HepG2 (cell line): Measurements from ENCODE around the gene SUSD6. TPM values are rescaled to one million over a fixed set of nuclear protein-coding genes. Genes with fewer than 3 reads are reported as not detected.
A peak's percentile ranks its signal among the peaks of the same experiment; 100 is the strongest.

Source experiments
- EP300 ChIP-seq, 3 experiments: sonication (generic) in 1 of 3; formaldehyde crosslinking in 1 of 3; IDR thresholded peaks; 2 replicates each; pipeline versions ENCODE4 v1.5.1 to v1.6.1; 2011 to 2020; ENCODE audit warnings: low read depth in 2 of 3, low read length in 2 of 3, borderline replicate concordance in 1 of 3, improper control_type of control experiment in 1 of 3, mild to moderate bottlenecking in 1 of 3, missing genetic modification reagents in 1 of 3, moderate library complexity in 1 of 3
- NKX3-1 ChIP-seq: sonication (generic); formaldehyde crosslinking; IDR thresholded peaks from 2 replicates; pipeline ENCODE4 v1.5.0; 2020; ENCODE audit warnings: missing genetic modification reagents
- RXRB ChIP-seq: IDR thresholded peaks from 2 replicates; pipeline ENCODE4 v1.6.1; 2016; ENCODE audit warnings: borderline replicate concordance, missing genetic modification reagents, missing compliant biosample characterization
- ZNF775 ChIP-seq: sonication (generic); formaldehyde crosslinking; IDR thresholded peaks from 2 replicates; pipeline ENCODE4 v1.4.0; 2020; ENCODE audit warnings: missing genetic modification reagents, mild to moderate bottlenecking, moderate library complexity, borderline replicate concordance
- polyA plus RNA-seq, 8 experiments: library from polyadenylated mRNA; depleted of rRNA in 3 of 8; stranded (reverse) in 7 of 8; unstranded in 1 of 8; fragments of >200 nt; fragmentation: Illumina TruSeq in 4 of 8; extraction: Trizol in 4 of 8; gene quantifications; 2 replicates each; pipeline versions ENCODE4 v1.2.1 to v1.2.3, GENCODE V29; 2011 to 2016; ENCODE audit warnings: low read depth in 4 of 8, missing spikeins in 1 of 8, mixed read lengths in 1 of 8; ENCODE audit not compliant: insufficient read depth in 1 of 8
- total RNA-seq, 5 experiments: library from RNA; depleted of rRNA; stranded (reverse); fragments of >200 nt; fragmentation: Illumina TruSeq; extraction: Trizol; gene quantifications; 2 replicates each; pipeline ENCODE4 v1.2.3, GENCODE V29; 2016; ENCODE audit warnings: low read depth in 1 of 5
- TF ChIP-seq, protein P1 (sequence below): IDR thresholded peaks from 2 replicates; pipeline ENCODE4 v1.6.1; 2016; ENCODE audit warnings: low read depth, control low read depth
- TF ChIP-seq, protein P2 (sequence below): IDR thresholded peaks from 2 replicates; pipeline ENCODE4 v1.6.1; 2012; ENCODE audit warnings: low read length, improper control_type of control experiment
- TF ChIP-seq, protein P3 (sequence below): IDR thresholded peaks from 2 replicates; pipeline ENCODE4 v1.4.0; 2020; ENCODE audit warnings: mild to moderate bottlenecking, missing genetic modification reagents
- TF ChIP-seq, protein P4 (sequence below): sonication (generic); formaldehyde crosslinking; IDR thresholded peaks from 2 replicates; pipeline ENCODE4 v1.4.0; 2020; ENCODE audit warnings: mild to moderate bottlenecking, missing genetic modification reagents

The SUSD6 gene
- total and polyA plus RNA-seq, 2 of the 13 experiments (the other 11 are each of a cell fraction or from before 2014, with no cell fraction given) = 7.2 to 7.4 TPM

DNA sequence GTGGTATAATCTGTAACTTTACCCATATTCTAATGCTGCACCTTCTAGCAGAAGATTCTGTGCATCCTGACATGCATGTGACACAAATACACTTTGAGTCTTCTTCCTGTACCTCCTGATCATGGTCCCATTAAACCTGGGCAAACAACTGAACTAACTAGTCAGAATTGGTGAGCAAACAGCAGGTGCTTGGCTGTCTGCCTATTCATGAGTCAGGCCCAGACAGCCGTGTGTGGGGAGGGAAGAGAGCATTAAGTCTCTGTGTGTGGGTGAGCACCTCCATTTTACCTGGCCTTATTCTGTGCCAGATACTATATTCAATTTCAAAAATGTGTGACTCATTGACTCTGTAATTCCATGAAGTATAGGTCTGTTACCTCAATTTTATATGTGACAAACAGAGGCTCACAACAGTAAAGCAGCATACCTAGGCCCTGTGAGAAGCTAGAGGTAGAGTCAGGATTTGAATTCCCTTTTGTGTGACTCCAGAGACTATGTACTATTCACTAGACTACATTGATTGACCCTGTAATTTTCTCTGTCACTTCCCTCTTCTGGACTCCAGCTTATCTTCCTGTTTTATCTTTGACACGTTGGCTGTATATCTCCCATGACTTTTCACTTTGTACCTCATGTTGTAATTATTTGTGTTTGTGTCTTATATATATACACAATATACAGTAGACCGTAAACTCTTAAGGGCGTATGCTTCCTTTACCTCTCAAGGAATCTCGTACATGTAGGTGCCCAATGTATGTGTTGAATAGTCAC is 32.2 kb downstream of the SUSD6 start (continued):
- TF ChIP-seq, protein P1, sequence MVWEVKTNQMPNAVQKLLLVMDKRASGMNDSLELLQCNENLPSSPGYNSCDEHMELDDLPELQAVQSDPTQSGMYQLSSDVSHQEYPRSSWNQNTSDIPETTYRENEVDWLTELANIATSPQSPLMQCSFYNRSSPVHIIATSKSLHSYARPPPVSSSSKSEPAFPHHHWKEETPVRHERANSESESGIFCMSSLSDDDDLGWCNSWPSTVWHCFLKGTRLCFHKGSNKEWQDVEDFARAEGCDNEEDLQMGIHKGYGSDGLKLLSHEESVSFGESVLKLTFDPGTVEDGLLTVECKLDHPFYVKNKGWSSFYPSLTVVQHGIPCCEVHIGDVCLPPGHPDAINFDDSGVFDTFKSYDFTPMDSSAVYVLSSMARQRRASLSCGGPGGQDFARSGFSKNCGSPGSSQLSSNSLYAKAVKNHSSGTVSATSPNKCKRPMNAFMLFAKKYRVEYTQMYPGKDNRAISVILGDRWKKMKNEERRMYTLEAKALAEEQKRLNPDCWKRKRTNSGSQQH (CRISPR knock-in tag) = 0 out of 2 replicates have a peak, but pooled peaks have one; percentile 32
- TF ChIP-seq, protein P2, sequence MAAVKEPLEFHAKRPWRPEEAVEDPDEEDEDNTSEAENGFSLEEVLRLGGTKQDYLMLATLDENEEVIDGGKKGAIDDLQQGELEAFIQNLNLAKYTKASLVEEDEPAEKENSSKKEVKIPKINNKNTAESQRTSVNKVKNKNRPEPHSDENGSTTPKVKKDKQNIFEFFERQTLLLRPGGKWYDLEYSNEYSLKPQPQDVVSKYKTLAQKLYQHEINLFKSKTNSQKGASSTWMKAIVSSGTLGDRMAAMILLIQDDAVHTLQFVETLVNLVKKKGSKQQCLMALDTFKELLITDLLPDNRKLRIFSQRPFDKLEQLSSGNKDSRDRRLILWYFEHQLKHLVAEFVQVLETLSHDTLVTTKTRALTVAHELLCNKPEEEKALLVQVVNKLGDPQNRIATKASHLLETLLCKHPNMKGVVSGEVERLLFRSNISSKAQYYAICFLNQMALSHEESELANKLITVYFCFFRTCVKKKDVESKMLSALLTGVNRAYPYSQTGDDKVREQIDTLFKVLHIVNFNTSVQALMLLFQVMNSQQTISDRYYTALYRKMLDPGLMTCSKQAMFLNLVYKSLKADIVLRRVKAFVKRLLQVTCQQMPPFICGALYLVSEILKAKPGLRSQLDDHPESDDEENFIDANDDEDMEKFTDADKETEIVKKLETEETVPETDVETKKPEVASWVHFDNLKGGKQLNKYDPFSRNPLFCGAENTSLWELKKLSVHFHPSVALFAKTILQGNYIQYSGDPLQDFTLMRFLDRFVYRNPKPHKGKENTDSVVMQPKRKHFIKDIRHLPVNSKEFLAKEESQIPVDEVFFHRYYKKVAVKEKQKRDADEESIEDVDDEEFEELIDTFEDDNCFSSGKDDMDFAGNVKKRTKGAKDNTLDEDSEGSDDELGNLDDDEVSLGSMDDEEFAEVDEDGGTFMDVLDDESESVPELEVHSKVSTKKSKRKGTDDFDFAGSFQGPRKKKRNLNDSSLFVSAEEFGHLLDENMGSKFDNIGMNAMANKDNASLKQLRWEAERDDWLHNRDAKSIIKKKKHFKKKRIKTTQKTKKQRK = no peak
- TF ChIP-seq ZNF775 (CRISPR knock-in tag) = no peak
- TF ChIP-seq RXRB (CRISPR knock-in tag) = 0 out of 2 replicates have a peak, but pooled peaks have one; percentile 41
- TF ChIP-seq EP300 (IDR thresholded peaks at IDR 0.05; ENCODE audit: low read depth in 2 of 2, low read length in 2 of 2) = peak in 1 of 2 experiments; percentile 39; a peak in 1 of 4 replicates
- no peak for TF ChIP-seq EP300 (CRISPR knock-in tag; IDR thresholded peaks at IDR 0.05; ENCODE audit: borderline replicate concordance)
- TF ChIP-seq, protein P3, sequence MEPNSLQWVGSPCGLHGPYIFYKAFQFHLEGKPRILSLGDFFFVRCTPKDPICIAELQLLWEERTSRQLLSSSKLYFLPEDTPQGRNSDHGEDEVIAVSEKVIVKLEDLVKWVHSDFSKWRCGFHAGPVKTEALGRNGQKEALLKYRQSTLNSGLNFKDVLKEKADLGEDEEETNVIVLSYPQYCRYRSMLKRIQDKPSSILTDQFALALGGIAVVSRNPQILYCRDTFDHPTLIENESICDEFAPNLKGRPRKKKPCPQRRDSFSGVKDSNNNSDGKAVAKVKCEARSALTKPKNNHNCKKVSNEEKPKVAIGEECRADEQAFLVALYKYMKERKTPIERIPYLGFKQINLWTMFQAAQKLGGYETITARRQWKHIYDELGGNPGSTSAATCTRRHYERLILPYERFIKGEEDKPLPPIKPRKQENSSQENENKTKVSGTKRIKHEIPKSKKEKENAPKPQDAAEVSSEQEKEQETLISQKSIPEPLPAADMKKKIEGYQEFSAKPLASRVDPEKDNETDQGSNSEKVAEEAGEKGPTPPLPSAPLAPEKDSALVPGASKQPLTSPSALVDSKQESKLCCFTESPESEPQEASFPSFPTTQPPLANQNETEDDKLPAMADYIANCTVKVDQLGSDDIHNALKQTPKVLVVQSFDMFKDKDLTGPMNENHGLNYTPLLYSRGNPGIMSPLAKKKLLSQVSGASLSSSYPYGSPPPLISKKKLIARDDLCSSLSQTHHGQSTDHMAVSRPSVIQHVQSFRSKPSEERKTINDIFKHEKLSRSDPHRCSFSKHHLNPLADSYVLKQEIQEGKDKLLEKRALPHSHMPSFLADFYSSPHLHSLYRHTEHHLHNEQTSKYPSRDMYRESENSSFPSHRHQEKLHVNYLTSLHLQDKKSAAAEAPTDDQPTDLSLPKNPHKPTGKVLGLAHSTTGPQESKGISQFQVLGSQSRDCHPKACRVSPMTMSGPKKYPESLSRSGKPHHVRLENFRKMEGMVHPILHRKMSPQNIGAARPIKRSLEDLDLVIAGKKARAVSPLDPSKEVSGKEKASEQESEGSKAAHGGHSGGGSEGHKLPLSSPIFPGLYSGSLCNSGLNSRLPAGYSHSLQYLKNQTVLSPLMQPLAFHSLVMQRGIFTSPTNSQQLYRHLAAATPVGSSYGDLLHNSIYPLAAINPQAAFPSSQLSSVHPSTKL (CRISPR knock-in tag) = peak; percentile 62
- TF ChIP-seq, protein P4, sequence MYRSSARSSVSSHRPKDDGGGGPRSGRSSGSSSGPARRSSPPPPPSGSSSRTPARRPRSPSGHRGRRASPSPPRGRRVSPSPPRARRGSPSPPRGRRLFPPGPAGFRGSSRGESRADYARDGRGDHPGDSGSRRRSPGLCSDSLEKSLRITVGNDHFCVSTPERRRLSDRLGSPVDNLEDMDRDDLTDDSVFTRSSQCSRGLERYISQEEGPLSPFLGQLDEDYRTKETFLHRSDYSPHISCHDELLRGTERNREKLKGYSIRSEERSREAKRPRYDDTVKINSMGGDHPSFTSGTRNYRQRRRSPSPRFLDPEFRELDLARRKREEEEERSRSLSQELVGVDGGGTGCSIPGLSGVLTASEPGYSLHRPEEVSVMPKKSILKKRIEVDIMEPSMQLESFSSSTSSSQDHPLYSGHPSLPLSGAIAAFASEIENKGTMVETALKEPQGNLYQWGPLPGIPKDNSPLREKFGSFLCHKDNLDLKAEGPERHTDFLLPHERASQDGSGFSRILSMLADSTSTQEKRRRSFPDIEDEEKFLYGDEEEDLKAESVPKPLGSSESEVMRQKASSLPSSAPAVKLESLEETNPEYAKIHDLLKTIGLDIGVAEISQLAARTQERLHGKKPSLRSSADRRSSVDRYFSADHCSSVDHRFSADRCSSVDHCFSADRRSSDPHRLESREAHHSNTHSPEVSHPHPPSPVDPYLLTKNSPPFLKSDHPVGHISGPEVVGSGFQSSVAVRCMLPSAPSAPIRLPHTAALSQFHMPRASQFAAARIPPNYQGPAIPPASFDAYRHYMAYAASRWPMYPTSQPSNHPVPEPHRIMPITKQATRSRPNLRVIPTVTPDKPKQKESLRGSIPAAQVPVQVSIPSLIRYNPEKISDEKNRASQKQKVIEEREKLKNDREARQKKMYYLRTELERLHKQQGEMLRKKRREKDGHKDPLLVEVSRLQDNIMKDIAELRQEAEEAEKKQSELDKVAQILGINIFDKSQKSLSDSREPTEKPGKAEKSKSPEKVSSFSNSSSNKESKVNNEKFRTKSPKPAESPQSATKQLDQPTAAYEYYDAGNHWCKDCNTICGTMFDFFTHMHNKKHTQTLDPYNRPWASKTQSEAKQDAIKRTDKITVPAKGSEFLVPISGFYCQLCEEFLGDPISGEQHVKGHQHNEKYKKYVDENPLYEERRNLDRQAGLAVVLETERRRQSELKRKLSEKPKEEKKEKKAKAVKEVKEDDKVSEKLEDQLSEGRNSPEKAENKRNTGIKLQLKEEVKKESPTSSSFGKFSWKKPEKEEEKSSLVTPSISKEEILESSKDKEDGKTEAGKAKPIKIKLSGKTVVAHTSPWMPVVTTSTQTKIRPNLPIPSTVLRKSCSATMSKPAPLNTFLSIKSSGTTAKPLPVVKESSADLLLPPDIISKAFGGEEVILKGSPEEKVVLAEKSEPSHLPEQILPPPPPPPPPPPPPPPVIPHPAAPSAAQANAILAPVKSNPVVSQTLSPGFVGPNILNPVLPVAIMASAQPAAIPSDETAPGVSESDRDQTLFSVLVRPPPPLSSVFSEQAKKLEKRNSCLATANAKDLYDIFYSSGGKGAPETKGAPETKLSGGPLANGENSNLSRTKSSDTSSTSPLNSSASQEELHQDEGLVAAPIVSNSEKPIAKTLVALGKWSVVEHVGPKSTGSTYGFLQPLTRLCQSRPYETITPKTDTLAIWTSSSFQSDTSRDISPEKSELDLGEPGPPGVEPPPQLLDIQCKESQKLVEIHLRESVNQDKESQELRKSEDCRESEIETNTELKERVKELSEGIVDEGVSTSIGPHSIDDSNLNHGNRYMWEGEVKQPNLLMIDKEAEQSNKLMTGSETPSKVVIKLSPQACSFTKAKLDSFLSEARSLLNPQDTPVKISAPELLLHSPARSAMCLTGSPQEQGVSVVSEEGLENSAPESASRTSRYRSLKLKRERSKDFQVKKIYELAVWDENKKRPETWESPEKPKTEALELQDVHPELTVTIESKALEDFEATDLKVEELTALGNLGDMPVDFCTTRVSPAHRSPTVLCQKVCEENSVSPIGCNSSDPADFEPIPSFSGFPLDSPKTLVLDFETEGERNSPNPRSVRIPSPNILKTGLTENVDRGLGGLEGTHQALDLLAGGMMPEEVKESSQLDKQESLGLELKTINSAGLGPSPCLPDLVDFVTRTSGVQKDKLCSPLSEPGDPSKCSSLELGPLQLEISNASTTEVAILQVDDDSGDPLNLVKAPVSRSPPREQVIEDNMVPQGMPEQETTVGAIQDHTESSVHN = no peak
- TF ChIP-seq NKX3-1 (CRISPR knock-in tag) = no peak
